HAP-1 (cell line): Measurements from ENCODE around the gene TCF21.
"Not testable (repeated sequence)": the region's sequence is repeated elsewhere in the genome, so short reads cannot be mapped to it uniquely, and the experiment has no call there.

Experiments used
- DNase-seq, 2 experiments: peaks; one replicate each; pipeline ENCODE4 v3.0.0-alpha.2; 2016 to 2020; ENCODE audit warnings: low spot score in 2 of 2
- H3K27me3 ChIP-seq: fragments of 250-450 bp; sonication (Bioruptor Pico); 2 replicates; pipeline ENCODE4 v1.5.1; 2020; ENCODE audit warnings: low read depth, mild to moderate bottlenecking, moderate library complexity
- H3K36me3 ChIP-seq: fragments of 250-450 bp; sonication (Bioruptor Pico); replicated peaks from 2 replicates; pipeline ENCODE4 v1.5.1; 2020; ENCODE audit warnings: mild to moderate bottlenecking
- H3K4me1 ChIP-seq: fragments of 250-450 bp; sonication (Bioruptor Pico); 2 replicates; pipeline ENCODE4 v1.5.1; 2020; ENCODE audit warnings: mild to moderate bottlenecking
- H3K4me3 ChIP-seq: fragments of 250-450 bp; sonication (Bioruptor Pico); 2 replicates; pipeline ENCODE4 v1.5.1; 2020; ENCODE audit warnings: mild to moderate bottlenecking, moderate library complexity
- H3K9me3 ChIP-seq: fragments of 250-450 bp; sonication (Bioruptor Pico); 2 replicates; pipeline ENCODE4 v1.5.1; 2020; ENCODE audit warnings: mild to moderate bottlenecking, moderate library complexity
- in situ Hi-C: fragments of 300-500 bp; cut with MboI; formaldehyde crosslinking; loops from 3 replicates; pipeline ENCODE4 v1.14.3; 2020; ENCODE audit warnings: low sequenced_read_pairs, inconsistent platforms, mixed read lengths

TCF21 gene

GRCh38 chr6:133888929-133889556 is at the start of gene TCF21:
TSS of gene TCF21 (plus strand) at chr6:133889113. CDS start at chr6:133889398, 285 bp downstream.
- H3K27me3 ChIP-seq = peaks cover 94% of the 10 kb centered on the region
- DNase-seq = no peak
- no peaks in the 10 kb centered on the region for H3K36me3 ChIP-seq
- in situ Hi-C loops = no loop called here
- H3K4me1 ChIP-seq = no peaks in the 10 kb centered on the region
- H3K9me3 ChIP-seq = no peaks in the 10 kb centered on the region
- no peak within 1 kb of the TSS for H3K4me3 ChIP-seq

DNA sequence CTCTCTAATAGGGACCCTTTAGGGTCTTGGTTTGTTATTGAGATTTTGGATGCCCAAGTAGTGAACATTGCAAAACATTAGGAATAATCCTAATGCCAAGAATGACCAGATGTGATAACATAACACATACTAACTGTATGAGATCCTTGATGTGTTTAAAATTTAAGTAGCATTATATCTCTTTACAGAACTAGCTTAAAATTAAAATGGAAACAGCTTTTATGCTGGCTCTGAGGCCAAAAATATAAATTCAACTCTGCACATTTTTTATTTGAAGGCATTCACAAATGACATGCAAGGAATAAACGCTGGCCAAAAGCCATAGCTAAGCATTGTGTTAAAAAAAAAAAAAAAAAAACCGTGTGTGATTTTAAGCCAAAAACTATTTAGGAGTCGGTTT is 47.7 kb upstream of the TCF21 start:
- in situ Hi-C loops = no loop called here
- no peaks in the 10 kb centered on the region for H3K36me3 ChIP-seq
- no peak overlapping the region for H3K4me3 ChIP-seq
- peaks cover 7% of the 10 kb centered on the region for H3K27me3 ChIP-seq
- no peaks in the 10 kb centered on the region for H3K4me1 ChIP-seq
- DNase-seq = no peak
- no peaks in the 10 kb centered on the region for H3K9me3 ChIP-seq

GRCh38 chr6:133843098-133843497 is 45.8 kb upstream of the TCF21 start:
- no peak for DNase-seq
- Histone ChIP-seq H3K36me3 (no peaks in the 10 kb centered on the region), H3K4me1 (no peaks in the 10 kb centered on the region), H3K4me3 (no peak overlapping the region), H3K9me3 (no peaks in the 10 kb centered on the region), H3K27me3 (peaks cover 7% of the 10 kb centered on the region)
- in situ Hi-C loops = no loop called here

DNA sequence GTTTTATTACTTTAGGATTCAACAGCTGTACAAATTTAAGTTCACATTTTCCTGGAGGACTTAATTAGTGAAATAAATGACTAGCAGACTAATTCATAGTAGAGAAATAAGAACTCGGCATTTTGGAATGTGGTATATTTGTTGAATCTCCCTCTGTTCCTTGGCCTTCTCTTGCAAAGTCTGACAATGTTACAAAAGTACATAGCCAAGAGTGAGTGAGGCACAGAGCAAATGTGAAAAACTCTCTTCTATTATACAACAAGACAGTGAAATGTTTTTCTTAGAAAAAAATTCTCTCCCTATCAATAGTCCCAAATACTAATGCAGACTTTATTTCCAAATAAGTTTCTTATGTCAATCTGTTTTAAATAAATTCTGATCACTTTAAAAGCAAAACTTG is 44.2 kb upstream of the TCF21 start:
- in situ Hi-C loops = no loop called here
- Histone ChIP-seq H3K9me3 (no peaks in the 10 kb centered on the region), H3K4me1 (no peaks in the 10 kb centered on the region), H3K4me3 (no peak overlapping the region), H3K36me3 (no peaks in the 10 kb centered on the region), H3K27me3 (peaks cover 6% of the 10 kb centered on the region)
- DNase-seq = no peak

- peaks cover 57% of the 10 kb centered on the region for H3K27me3 ChIP-seq
- no peaks in the 10 kb centered on the region for H3K4me1 ChIP-seq
- no peaks in the 10 kb centered on the region for H3K36me3 ChIP-seq
- in situ Hi-C loops = no loop called here
- DNase-seq = no peak
- no peak overlapping the region for H3K4me3 ChIP-seq
- no peaks in the 10 kb centered on the region for H3K9me3 ChIP-seq
These were observed 34.9 kb upstream of the TCF21 start for GRCh38 chr6:133854041-133854363.

- in situ Hi-C loops = no loop called here
- Histone ChIP-seq H3K4me3 (no peak overlapping the region), H3K36me3 (no peaks in the 10 kb centered on the region), H3K4me1 (no peaks in the 10 kb centered on the region), H3K27me3 (peaks cover 57% of the 10 kb centered on the region), H3K9me3 (no peaks in the 10 kb centered on the region)
- peak in 1 of 2 experiments; percentile 12 for DNase-seq
These were observed 34.3 kb upstream of the TCF21 start for GRCh38 chr6:133854364-133855275.

DNA sequence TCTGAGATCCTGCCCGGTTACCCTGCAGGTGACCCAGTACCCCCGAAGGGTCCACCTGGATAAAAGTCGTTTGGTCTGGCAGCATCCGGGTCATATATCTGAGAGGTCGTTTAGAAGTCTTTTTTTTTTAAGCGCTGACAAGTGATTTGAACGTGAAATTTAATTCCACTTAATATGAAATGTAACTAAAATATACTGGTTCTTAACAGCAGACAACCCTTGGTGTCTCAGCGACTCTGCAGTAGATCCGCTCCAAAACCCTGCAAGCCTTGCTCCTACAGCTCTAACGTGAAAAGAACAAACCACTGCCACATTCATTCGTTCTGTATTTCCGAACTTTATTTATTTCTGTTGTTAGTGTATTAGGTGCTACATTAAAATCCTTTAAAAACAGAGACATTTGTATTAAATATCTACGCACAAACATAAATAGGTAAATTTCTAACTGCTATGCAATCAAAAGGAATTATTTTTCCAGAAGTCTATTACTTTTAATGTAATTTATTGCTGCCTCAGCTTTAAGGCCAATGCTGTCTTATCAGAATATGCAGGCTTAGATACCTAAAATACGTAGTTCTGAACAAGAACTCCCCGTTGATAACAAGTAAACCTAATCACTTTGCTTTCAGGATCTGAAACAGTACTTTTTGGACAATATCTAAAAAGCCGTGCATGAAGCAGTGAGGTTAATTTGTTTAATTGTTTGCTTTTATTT is 33.5 kb upstream of the TCF21 start:
- Histone ChIP-seq H3K9me3 (no peaks in the 10 kb centered on the region), H3K4me1 (no peaks in the 10 kb centered on the region), H3K27me3 (peaks cover 52% of the 10 kb centered on the region), H3K4me3 (no peak overlapping the region), H3K36me3 (no peaks in the 10 kb centered on the region)
- in situ Hi-C loops = no loop called here
- no peak for DNase-seq

DNA sequence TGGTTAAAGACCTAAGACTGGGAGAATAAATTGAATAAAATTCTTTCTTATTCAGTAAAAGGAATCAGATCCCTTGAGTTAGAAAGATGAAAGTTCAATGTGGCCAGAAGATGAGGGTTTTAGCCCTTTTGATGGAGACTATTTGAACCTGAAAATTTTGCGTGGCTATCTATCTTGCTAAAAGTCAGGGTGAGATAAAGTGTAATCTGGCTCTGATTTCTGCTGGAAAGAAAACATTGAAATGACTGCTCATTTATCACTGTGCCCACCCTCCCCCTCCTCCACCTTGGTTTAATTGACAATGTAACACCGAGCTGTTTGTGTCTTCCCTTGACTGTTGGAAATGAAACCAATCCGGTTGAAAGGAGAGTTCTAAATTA is 32.9 kb upstream of the TCF21 start:
- in situ Hi-C loops = no loop called here
- no peaks in the 10 kb centered on the region for H3K9me3 ChIP-seq
- no peaks in the 10 kb centered on the region for H3K36me3 ChIP-seq
- H3K4me3 ChIP-seq = no peak overlapping the region
- H3K27me3 ChIP-seq = peaks cover 51% of the 10 kb centered on the region
- DNase-seq = no peak
- H3K4me1 ChIP-seq = no peaks in the 10 kb centered on the region

DNA sequence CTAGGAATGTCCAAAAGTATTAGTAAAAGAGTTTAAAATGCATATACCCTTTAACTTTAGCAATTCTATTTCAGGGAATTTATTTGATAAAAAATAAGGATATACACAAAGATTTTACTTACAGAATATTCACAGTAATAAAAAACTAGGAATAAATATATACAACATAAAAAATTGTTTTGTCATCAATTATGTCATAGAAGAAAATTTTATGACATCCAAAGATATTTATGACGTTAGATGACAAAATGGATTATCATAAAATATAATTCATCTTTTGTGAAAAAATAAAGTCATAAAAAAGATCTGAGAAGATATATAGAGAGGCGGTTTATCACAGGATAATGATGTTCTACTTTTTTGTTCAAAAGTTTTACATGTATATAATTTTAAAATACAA is 32.0 kb upstream of the TCF21 start:
- Histone ChIP-seq H3K27me3 (peaks cover 49% of the 10 kb centered on the region), H3K9me3 (no peaks in the 10 kb centered on the region), H3K4me3 (no peak overlapping the region), H3K36me3 (no peaks in the 10 kb centered on the region), H3K4me1 (no peaks in the 10 kb centered on the region)
- in situ Hi-C loops = no loop called here
- no peak for DNase-seq

- H3K36me3 ChIP-seq = no peaks in the 10 kb centered on the region
- no peak for DNase-seq
- in situ Hi-C loops = no loop called here
- no peaks in the 10 kb centered on the region for H3K4me1 ChIP-seq
- H3K9me3 ChIP-seq = no peaks in the 10 kb centered on the region
- H3K4me3 ChIP-seq = no peak overlapping the region
- H3K27me3 ChIP-seq = peaks cover 42% of the 10 kb centered on the region
These were observed 31.2 kb upstream of the TCF21 start for GRCh38 chr6:133857696-133858095.

- DNase-seq, H3K27me3 ChIP-seq, H3K36me3 ChIP-seq, H3K4me1 ChIP-seq, H3K9me3 ChIP-seq, H3K4me3 ChIP-seq, in situ Hi-C loops: not testable (repeated sequence)
These were observed 27.6 kb upstream of the TCF21 start for GRCh38 chr6:133861337-133861736.

- in situ Hi-C loops = no loop called here
- H3K27me3 ChIP-seq = no peaks in the 10 kb centered on the region
- H3K4me3 ChIP-seq = no peak overlapping the region
- H3K36me3 ChIP-seq = no peaks in the 10 kb centered on the region
- no peaks in the 10 kb centered on the region for H3K4me1 ChIP-seq
- no peak for DNase-seq
- H3K9me3 ChIP-seq = no peaks in the 10 kb centered on the region
These were observed 25.7 kb upstream of the TCF21 start for GRCh38 chr6:133863228-133863627.

GRCh38 chr6:133865680-133866079 is 23.2 kb upstream of the TCF21 start:
- Histone ChIP-seq H3K9me3 (no peaks in the 10 kb centered on the region), H3K4me3 (no peak overlapping the region), H3K4me1 (no peaks in the 10 kb centered on the region), H3K36me3 (no peaks in the 10 kb centered on the region), H3K27me3 (no peaks in the 10 kb centered on the region)
- in situ Hi-C loops = no loop called here
- DNase-seq = no peak

- Histone ChIP-seq H3K9me3 (no peaks in the 10 kb centered on the region), H3K36me3 (no peaks in the 10 kb centered on the region), H3K27me3 (0 out of 2 replicates have a peak, but pooled peaks cover 4% of the 10 kb centered on the region), H3K4me3 (no peak overlapping the region), H3K4me1 (no peaks in the 10 kb centered on the region)
- in situ Hi-C loops = no loop called here
- no peak for DNase-seq
These were observed 17.8 kb upstream of the TCF21 start for GRCh38 chr6:133871131-133871530.
